ENCODE measurements around the gene CA12.

DNA sequence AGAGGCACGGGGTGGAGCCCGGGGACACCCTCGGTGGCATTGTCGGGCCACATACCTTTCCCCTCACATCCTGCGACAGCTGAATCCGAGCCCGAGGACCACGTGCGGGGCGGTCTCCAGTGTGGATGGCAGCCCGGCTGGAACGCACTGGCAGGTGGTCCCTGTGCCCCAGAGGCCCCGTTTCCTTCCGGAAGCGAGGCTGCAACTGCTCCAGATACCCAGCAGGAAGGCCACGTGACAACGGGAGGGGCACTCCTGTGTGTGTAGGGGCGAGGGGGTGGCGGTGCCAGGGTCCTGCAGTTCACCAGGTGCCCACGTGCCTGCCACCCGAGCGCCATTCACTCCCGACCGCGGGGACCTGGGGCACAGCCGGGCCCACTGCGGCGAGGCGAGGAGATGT, 60.2 kb downstream of the CA12 start:
- TF ChIP-seq, protein P1, sequence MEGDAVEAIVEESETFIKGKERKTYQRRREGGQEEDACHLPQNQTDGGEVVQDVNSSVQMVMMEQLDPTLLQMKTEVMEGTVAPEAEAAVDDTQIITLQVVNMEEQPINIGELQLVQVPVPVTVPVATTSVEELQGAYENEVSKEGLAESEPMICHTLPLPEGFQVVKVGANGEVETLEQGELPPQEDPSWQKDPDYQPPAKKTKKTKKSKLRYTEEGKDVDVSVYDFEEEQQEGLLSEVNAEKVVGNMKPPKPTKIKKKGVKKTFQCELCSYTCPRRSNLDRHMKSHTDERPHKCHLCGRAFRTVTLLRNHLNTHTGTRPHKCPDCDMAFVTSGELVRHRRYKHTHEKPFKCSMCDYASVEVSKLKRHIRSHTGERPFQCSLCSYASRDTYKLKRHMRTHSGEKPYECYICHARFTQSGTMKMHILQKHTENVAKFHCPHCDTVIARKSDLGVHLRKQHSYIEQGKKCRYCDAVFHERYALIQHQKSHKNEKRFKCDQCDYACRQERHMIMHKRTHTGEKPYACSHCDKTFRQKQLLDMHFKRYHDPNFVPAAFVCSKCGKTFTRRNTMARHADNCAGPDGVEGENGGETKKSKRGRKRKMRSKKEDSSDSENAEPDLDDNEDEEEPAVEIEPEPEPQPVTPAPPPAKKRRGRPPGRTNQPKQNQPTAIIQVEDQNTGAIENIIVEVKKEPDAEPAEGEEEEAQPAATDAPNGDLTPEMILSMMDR (IDR thresholded peaks at IDR 0.05), result no peak
- TF ChIP-seq POLR2A (IDR thresholded peaks at IDR 0.05), result no peak

Measured in esophagus squamous epithelium (tissue), 4 donors.